SIG-M5 treated with dmso at 0.1 percent for 504 hours (cell line): ENCODE data around the gene MANBA.
"Not testable (repeated sequence)": the region's sequence is repeated elsewhere in the genome, so short reads cannot be mapped to it uniquely, and the experiment has no call there.

Source experiments
- DNase-seq: peaks from one replicate; lab custom pipeline; 2025; ENCODE audit not compliant: unreplicated experiment; lab: John Stamatoyannopoulos, UW

MANBA gene

GRCh38 chr4:102625232-102625930 is 135.4 kb downstream of the MANBA start:
- DNase-seq = peak; percentile 50

GRCh38 chr4:102624505-102624904 is 136.3 kb downstream of the MANBA start:
- no peak for DNase-seq

- no peak for DNase-seq
These were observed 137.1 kb downstream of the MANBA start for GRCh38 chr4:102623622-102624021.

GRCh38 chr4:102620697-102621497 is 139.9 kb downstream of the MANBA start:
- peak; percentile 61 for DNase-seq

- not testable (repeated sequence) for DNase-seq
These were observed 140.8 kb downstream of the MANBA start for GRCh38 chr4:102619776-102620631.

- not testable (repeated sequence) for DNase-seq
These were observed 141.7 kb downstream of the MANBA start for GRCh38 chr4:102619021-102619420.

- DNase-seq = no peak
These were observed 144.1 kb downstream of the MANBA start for GRCh38 chr4:102616636-102617035.

- DNase-seq = no peak
These were observed 146.0 kb downstream of the MANBA start for GRCh38 chr4:102614801-102615200.

- DNase-seq = no peak
These were observed 147.9 kb downstream of the MANBA start for GRCh38 chr4:102612824-102613366.

- DNase-seq = no peak
These were observed 148.6 kb downstream of the MANBA start for GRCh38 chr4:102612210-102612609.

GRCh38 chr4:102610476-102610875 is 150.3 kb downstream of the MANBA start:
- DNase-seq = no peak

GRCh38 chr4:102610007-102610406 is 150.8 kb downstream of the MANBA start:
- DNase-seq = no peak

GRCh38 chr4:102608190-102608589 is 152.6 kb downstream of the MANBA start:
- no peak for DNase-seq

GRCh38 chr4:102606846-102607450 is 153.8 kb downstream of the MANBA start:
- no peak for DNase-seq

GRCh38 chr4:102606261-102606660 is 154.5 kb downstream of the MANBA start:
- DNase-seq = no peak

- no peak for DNase-seq
These were observed 156.4 kb downstream of the MANBA start for GRCh38 chr4:102604222-102604940.

GRCh38 chr4:102601586-102602227 is 159.1 kb downstream of the MANBA start:
- DNase-seq = no peak

GRCh38 chr4:102600689-102601088 is 160.1 kb downstream of the MANBA start:
- DNase-seq = no peak

- DNase-seq = no peak
These were observed 160.9 kb downstream of the MANBA start for GRCh38 chr4:102599886-102600285.

GRCh38 chr4:102599455-102599854 is 161.3 kb downstream of the MANBA start:
- DNase-seq = no peak
